HUES64 (cell line): ENCODE measurements around the gene HOTAIR.

Experiments
- H3K27ac ChIP-seq: 2 replicates; pipeline ENCODE4 v1.7.0; 2013; ENCODE audit warnings: low read depth, low read length, inconsistent platforms
- H3K27me3 ChIP-seq: 2 replicates; pipeline ENCODE4 v1.6.1; 2013; ENCODE audit warnings: mild to moderate bottlenecking, low read length; ENCODE audit not compliant: insufficient read depth
- H3K36me3 ChIP-seq: 2 replicates; pipeline ENCODE4 v1.6.1; 2013; ENCODE audit warnings: mild to moderate bottlenecking, low read length; ENCODE audit not compliant: insufficient read depth
- H3K4me1 ChIP-seq: 2 replicates; pipeline ENCODE4 v1.6.1; 2013; ENCODE audit warnings: mild to moderate bottlenecking, low read length, moderate library complexity; ENCODE audit not compliant: insufficient read depth
- H3K4me3 ChIP-seq: 2 replicates; pipeline ENCODE4 v1.5.1; 2013; ENCODE audit warnings: mild to moderate bottlenecking, low read length, moderate library complexity
- H3K9ac ChIP-seq: 2 replicates; pipeline ENCODE4 v1.6.1; 2013; ENCODE audit warnings: mild to moderate bottlenecking, low read depth, low read length
- H3K9me3 ChIP-seq: 2 replicates; pipeline ENCODE4 v1.6.1; 2013; ENCODE audit warnings: low read depth, low read length; ENCODE audit not compliant: insufficient read depth
- WGBS: fragments of 150-250, 120-280 bp; methylation state at CpG from one replicate; pipeline ENCODE4 v1.1.7; 2013; ENCODE audit warnings: missing lambda C conversion rate; 5-methylcytosine and 5-hydroxymethylcytosine counted together

The HOTAIR gene

DNA sequence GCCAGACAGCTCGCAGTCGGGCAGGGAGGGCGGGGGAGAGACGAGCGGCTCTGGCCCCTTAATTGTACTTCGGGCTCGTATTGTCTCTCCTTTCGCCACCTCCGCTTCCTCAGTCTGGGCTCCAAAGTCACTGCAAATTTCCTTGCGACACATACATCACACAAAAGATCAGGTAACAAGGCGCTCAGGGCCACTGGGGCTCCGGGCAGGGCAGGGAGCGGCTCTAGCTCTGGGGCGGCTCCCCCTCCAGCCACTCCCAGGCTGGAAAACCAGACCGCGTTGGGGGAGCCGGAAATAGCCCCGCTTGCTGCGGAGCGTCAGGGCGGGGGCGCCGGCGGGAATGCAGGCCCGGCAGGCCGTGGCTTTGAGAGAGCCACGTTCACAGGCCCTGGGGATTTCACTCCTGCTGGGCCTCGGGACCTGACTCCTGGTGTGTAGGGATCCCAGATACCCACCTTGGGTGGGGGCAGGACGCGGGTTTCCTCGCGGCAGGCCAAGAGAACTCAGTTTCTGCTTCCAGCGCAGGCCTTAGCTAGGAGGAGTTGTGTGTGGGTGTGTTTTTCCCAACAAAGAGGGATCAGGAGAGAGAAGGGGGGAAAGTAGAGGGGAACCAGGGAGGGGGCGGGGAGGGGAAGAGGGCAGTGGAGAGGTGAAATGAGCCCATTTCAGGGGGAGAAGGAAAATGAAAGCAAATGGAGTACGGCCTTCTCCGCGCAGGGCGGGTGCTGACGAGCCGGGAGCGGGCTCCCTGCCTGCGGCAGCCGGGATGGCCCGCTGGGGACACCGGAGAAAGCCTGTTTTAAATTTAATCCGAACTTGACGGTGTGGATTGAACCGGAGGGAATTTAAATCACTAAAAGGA lies 20.9 kb upstream of the HOTAIR start:
- Histone ChIP-seq H3K9ac (no peak overlapping the region), H3K36me3 (no peaks in the 10 kb centered on the region), H3K9me3 (no peaks in the 10 kb centered on the region), H3K27me3 (peaks cover 100% of the 10 kb centered on the region), H3K4me3 (peak overlapping the region; percentile 33), H3K4me1 (peaks cover 5% of the 10 kb centered on the region; the same call in 1 of the 2 replicates), H3K27ac (no peak overlapping the region)
- 3% methylated on average over 48 of the region's 48 CpGs for WGBS

DNA sequence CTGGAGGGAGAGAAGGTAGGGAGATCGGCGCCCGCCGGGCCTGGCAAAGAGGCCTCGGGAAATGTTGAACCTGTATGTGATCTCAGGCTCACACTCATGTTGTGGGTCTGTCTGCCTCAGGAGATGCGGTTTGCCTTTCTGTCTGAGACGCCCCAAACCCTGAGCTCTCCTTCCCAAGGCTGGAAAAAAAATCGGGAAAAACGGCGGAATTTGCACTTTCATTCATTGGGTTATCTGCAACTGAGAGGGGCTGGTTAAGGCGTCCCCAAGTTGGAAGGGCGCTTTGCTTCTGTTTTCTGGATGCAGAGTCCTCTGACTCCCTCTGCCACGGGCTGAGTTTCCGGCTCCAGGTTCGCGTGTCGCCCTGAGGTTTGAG lies 20.2 kb upstream of the HOTAIR start:
- H3K36me3 ChIP-seq: no peaks in the 10 kb centered on the region
- H3K9me3 ChIP-seq: no peaks in the 10 kb centered on the region
- 4% methylated on average over 17 of the region's 17 CpGs for WGBS
- H3K4me3 ChIP-seq: no peak overlapping the region
- peaks cover 100% of the 10 kb centered on the region for H3K27me3 ChIP-seq
- H3K4me1 ChIP-seq: peaks cover 2% of the 10 kb centered on the region; the same call in 1 of the 2 replicates
- no peak overlapping the region for H3K27ac ChIP-seq
- H3K9ac ChIP-seq: no peak overlapping the region

DNA sequence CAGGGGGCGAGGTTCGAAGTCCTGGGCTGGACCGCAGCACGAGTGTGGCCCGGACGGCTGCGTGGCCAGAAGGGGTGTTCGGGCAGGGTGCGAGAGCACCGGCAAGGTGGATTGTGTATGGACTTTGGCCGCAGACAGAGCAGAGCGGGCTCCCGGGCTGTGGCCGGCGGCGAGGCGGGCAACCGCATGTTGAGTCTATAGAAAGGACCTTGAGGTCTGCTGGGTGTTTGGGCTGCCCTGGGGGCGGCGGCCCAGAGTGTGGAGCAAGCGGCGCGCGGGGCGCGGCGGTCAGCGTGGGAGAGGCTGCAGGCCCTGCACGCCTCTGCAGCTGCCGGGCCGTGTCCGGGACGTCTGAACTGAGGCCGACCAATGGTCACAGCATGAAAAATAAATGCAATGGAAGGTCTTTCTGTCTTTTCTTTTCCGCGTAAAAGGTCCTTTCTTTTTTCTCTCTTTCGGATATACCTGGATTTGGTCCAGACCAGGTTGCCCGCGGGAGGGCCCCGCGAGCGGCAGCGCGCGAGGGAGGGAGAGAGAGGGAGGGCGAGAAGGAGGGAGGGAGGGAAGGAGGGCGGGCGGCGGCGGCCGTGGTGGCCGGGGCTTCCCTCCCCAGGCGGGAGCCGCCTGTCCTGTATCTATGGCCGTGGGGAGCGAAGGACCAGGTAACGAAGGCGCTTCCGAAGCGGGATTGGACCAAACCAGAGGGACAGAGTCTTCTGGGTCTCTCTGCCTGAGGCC lies 19.7 kb upstream of the HOTAIR start:
- peaks cover 100% of the 10 kb centered on the region for H3K27me3 ChIP-seq
- H3K9me3 ChIP-seq: no peaks in the 10 kb centered on the region
- H3K4me3 ChIP-seq: no peak overlapping the region
- H3K36me3 ChIP-seq: no peaks in the 10 kb centered on the region
- no peaks in the 10 kb centered on the region for H3K4me1 ChIP-seq
- 7% methylated on average over 59 of the region's 60 CpGs for WGBS
- no peak overlapping the region for H3K27ac ChIP-seq
- H3K9ac ChIP-seq: no peak overlapping the region

DNA sequence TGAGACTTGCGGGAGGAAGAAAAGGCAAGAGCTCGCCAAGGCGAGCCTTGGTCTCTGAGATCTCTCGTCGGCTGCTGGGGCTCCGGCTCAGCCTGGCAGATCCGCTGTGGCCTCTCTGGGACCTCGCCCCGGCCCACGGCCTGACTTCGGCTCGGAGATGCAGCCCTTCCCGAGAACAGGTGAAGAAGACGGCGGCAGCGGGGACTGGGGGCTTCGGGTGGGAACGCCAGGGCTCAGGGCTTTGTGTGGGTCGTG lies 19.2 kb upstream of the HOTAIR start:
- Histone ChIP-seq H3K27me3 (peaks cover 100% of the 10 kb centered on the region), H3K4me1 (no peaks in the 10 kb centered on the region), H3K36me3 (no peaks in the 10 kb centered on the region), H3K27ac (no peak overlapping the region), H3K9me3 (no peaks in the 10 kb centered on the region), H3K4me3 (no peak overlapping the region), H3K9ac (no peak overlapping the region)
- WGBS: 15% methylated on average over 19 of the region's 19 CpGs

DNA sequence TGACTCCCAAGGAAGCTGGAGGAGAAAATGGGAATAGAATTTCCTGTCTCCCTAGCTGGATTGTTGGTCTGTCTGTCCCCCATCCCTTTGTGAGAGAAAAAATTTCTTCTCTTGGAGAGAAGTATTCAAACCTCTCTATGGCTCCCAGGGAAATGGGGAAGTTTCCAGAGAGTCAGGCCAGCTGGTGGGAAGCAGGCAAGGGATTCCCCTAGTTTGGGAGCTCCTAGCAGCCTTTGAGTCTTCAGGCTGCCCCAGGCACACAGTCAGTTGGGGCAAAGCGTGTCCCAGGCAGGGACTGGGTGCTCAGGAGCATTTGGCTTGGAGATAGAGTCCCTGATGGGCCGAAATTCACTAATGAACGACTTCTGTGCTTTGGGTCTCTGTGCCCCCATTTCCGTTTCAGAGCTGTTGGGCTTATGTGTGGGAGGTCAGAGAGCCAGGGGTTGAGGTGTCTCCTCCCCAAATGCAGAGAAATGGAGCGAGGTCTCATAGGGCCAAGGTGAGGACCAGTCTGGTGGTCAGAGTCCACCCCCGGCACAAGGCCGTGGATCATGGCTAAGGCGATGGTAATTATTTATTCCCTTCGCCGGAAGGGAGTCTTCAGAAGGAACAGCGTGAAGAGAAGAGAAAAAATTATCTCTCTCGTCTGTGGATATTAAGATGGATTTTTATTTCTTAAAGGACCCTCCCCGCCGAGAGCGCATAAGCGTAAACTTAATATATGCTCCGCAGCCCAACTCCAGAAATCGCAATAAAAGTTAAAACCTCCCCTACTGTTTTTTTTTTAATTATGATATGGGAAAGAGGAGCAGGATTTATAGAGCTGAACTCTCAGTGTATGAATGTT lies 18.6 kb upstream of the HOTAIR start:
- no peak overlapping the region for H3K4me3 ChIP-seq
- no peaks in the 10 kb centered on the region for H3K9me3 ChIP-seq
- 57% methylated on average over 17 of the region's 18 CpGs for WGBS
- peaks cover 100% of the 10 kb centered on the region for H3K27me3 ChIP-seq
- H3K36me3 ChIP-seq: no peaks in the 10 kb centered on the region
- H3K9ac ChIP-seq: no peak overlapping the region
- no peak overlapping the region for H3K27ac ChIP-seq
- H3K4me1 ChIP-seq: no peaks in the 10 kb centered on the region

DNA sequence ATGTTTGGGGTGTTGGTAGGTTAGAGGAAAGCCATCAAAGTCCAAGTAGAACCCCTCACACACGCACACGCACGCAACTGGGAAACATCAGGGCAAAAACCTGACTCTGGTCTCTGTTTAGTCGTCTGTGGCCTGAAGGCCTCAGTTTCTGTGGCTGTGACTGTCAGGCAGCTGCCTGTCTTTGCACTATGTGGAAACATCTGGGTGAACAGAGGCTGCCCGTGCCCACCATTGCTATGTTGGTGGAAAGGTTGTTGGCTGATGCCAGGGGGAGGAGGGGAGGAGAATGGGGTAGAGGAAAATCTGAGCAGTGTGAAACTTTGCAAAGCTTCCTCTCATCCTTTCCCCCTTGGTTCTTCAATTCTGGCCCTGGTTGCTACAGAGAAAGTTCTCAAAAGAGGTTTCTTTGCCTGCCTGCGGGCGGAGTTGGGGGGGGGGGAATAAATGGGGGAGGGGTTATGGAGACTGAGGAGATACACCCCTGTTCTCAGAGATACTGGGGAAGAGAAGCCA lies 17.7 kb upstream of the HOTAIR start:
- H3K27me3 ChIP-seq: peaks cover 100% of the 10 kb centered on the region
- no peaks in the 10 kb centered on the region for H3K9me3 ChIP-seq
- no peak overlapping the region for H3K27ac ChIP-seq
- H3K9ac ChIP-seq: no peak overlapping the region
- H3K36me3 ChIP-seq: no peaks in the 10 kb centered on the region
- no peaks in the 10 kb centered on the region for H3K4me1 ChIP-seq
- H3K4me3 ChIP-seq: no peak overlapping the region
- 42% methylated on average over 7 of the region's 7 CpGs for WGBS

DNA sequence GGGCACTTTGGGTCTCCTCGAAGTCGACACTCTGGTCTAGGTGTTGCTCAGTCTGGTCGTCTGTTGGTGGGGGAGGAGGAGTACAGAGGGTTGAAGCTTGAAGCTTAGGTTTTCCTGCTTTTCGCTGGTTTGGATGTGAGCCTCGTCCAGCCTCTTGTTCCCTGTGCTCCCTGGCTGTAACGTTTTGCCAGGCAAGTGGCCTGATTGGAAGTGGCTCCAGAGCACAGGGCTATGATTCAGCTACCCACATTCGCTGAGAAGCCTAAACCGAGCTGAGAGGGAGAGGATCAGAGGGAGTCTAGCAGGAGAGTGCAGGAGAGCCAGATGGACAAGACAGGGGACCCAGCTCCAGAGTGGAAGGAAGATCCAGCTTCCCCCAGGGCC lies 16.3 kb upstream of the HOTAIR start:
- no peak overlapping the region for H3K27ac ChIP-seq
- 16% methylated on average over 8 of the region's 8 CpGs for WGBS
- H3K36me3 ChIP-seq: no peaks in the 10 kb centered on the region
- no peaks in the 10 kb centered on the region for H3K4me1 ChIP-seq
- H3K9me3 ChIP-seq: no peaks in the 10 kb centered on the region
- no peak overlapping the region for H3K4me3 ChIP-seq
- H3K9ac ChIP-seq: no peak overlapping the region
- H3K27me3 ChIP-seq: peaks cover 100% of the 10 kb centered on the region

DNA sequence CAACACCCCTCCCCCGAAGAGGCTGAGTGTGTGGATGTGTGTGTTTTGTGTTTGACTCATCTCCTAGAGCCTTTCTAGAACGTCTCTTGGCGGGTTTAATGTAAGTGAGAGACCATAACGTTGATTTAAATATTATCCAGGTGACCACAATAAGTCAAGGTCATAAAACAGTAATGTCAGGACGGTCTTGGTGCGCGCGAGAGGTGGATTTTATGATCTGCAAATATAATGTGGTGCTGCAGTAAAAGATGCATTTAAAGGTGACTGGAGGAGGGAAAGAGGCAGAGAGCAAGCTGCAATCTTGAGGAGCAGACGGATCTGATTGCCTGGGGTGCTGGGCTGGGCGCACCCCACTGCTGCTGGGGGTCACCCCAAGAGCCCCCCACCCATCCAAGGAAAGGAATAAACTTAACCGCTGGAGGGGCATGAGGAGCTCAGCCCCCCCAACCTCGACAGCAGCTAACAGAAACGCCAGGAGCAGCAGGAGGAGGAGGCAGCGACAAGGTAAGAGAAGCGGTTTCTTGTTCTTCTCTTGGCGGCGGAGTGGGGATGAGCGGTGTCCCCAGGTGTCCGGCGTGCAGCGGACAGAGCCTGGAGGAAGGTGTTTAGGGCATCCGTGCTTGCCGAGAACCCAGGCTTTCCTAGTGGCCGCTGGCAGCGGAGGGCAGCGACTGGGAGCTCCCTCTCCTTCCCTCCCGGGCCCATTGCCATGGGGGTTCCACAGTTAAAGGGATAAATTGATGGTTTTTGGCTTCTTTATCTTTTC lies 15.7 kb upstream of the HOTAIR start:
- Histone ChIP-seq H3K27me3 (peaks cover 100% of the 10 kb centered on the region), H3K9ac (no peak overlapping the region), H3K36me3 (no peaks in the 10 kb centered on the region), H3K9me3 (no peaks in the 10 kb centered on the region), H3K4me1 (no peaks in the 10 kb centered on the region), H3K4me3 (no peak overlapping the region), H3K27ac (no peak overlapping the region)
- 28% methylated on average over 27 of the region's 27 CpGs for WGBS

DNA sequence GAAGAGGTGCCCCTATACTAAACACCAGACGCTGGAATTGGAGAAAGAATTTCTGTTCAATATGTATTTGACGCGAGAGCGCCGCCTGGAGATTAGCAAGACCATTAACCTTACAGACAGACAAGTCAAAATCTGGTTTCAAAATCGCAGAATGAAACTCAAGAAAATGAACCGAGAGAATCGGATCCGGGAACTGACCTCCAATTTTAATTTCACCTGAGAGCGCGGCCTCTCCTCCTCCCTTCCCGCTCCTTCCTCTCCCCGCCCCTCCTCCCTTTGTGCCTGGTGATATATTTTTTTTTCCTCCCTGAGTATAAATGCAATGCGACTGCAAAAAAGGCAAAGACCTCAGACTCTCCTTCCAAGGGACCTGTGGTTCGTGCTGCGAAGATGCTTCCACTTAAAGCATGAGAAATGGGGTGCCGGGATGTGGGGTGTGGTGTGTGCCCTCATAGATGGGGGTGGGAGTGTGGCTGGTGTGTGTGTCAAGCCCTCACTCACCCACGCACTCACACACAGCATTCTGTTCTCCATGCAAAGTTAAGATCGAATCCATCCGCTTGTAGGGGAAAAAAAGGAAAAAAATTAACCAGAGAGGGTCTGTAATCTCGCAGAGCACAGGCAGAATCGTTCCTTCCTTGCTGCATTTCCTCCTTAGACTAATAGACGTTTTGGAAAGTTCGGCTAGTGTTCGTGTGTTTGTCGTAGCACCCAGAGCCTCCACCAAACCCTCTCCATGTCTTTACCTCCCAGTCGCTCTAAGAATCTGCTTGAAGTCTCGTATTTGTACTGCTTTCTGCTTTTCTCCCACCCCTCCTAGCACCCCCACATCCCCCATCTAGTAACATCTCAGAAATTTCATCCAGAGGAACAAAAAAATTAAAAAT lies 14.7 kb upstream of the HOTAIR start:
- H3K4me1 ChIP-seq: no peaks in the 10 kb centered on the region
- WGBS: 20% methylated on average over 25 of the region's 28 CpGs
- H3K36me3 ChIP-seq: no peaks in the 10 kb centered on the region
- H3K4me3 ChIP-seq: no peak overlapping the region
- peaks cover 100% of the 10 kb centered on the region for H3K27me3 ChIP-seq
- H3K27ac ChIP-seq: no peak overlapping the region
- no peaks in the 10 kb centered on the region for H3K9me3 ChIP-seq
- no peak overlapping the region for H3K9ac ChIP-seq
